HG03575 (cell line): ENCODE data around the gene NDUFA7.
"Not testable (repeated sequence)": the region's sequence is repeated elsewhere in the genome, so short reads cannot be mapped to it uniquely, and the experiment has no call there.

ENCODE experiments used
- ATAC-seq: cut with Tn5 transposase; IDR thresholded peaks from one replicate; pipeline ENCODE4 v1.9.1; 2021; ENCODE audit not compliant: unreplicated experiment, insufficient number of reproducible peaks, low FRiP score; ENCODE audit errors: extremely low read depth

The NDUFA7 gene

DNA sequence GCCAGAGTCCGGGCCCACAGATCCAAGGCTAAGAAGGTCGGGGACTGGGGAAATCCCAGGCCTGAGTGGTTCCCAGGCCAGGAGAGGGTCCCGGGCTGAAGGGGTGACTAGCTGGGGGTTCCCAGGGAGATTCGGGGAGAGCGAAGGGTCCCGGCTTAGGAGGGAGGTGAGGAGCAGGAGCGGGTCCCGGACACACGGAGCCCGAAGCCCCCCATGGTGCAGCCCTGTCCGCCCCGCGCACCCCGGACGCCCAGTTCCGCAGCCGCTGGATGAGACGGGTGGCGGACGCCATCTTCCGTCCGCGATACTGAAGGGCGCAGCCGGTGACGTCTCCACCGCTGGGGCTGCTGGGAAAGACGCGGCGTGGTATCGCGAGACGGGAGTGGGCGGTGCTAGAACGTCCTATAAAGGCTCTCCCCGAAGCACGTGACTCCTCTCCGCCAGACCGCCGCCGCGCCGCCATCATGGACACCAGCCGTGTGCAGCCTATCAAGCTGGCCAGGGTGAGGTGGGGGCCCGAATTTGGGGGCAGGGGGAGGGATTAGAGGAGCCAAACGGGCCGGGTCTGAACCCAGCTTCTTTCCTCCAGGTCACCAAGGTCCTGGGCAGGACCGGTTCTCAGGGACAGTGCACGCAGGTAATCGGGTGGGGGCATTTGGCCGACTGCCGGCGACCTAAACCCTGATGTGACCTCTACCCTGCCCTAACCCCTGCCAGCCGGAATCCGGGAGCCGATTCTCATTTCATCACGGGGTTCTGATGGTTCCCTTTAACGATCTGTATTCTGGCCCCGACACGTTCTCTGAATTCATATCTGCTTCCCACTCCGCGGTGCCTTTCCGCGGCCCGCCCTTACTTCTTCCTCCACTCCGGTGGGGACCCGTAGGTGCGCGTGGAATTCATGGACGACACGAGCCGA lies at the start of gene NDUFA7, which contains the start of gene RPS28:
NDUFA7 (minus strand) TSS at position 309 of the 919 bp plus-strand sequence; CDS start at position 292, 17 bp downstream.
RPS28 (plus strand) TSS at position 430 of the 919 bp plus-strand sequence; CDS start at position 465, 35 bp downstream.
- no peak for ATAC-seq

GRCh38 chr19:8370176-8371010 lies 49.2 kb upstream of the NDUFA7 start:
- no peak for ATAC-seq

DNA sequence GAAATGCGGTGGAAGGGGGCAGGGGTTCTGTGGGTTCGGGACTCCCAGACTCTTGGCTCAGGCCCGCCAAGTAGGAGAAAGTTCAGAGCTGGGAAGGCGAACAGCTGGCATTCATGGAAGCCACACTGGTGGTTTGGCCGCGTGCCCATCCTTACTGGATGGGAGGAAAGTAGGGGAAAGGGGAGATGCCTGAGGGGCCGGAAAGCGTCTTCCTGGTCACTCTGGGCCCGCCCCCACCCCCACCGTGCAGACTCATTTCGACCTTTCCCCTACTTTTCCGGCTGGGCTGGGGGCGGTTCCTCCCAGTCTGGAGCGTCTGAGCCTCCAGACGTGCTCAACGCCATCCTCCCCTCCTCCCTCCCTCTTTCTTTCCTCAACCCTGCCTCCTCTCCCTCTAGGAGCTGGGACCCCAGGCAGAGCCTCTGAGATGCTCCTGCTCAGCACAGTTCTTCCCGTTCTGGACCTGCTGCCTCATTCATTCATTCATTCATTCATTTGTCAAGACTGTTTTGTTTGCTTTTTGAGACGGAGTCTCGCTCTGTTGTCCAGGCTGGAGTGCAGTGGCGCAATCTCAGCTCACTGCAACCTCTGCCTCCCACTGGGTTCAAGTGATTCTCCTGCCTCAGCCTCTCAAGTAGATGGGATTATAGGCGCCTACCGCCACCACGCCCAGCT lies 46.3 kb upstream of the NDUFA7 start:
- ATAC-seq: no peak

DNA sequence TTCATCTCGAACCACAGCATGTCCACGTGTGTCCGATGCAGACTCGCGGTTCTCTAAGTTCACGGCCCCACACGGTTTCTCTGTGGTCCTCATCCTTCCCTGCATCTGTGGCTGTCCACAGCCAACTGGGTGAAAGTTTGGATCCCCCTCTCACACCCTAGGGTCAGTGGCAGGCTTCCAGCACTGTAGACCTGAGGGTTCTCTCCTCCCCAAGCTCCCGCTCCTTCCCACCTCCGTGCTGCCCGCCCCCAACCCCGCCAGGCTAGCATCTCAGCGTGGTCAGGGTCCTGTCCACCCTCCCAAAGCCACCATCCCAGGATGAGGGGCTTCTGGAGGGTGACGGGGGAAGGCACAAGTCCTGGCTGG lies 45.8 kb upstream of the NDUFA7 start:
- no peak for ATAC-seq

- ATAC-seq: no peak
Observed at GRCh38 chr19:8366121-8366581, 45.0 kb upstream of the NDUFA7 start.

DNA sequence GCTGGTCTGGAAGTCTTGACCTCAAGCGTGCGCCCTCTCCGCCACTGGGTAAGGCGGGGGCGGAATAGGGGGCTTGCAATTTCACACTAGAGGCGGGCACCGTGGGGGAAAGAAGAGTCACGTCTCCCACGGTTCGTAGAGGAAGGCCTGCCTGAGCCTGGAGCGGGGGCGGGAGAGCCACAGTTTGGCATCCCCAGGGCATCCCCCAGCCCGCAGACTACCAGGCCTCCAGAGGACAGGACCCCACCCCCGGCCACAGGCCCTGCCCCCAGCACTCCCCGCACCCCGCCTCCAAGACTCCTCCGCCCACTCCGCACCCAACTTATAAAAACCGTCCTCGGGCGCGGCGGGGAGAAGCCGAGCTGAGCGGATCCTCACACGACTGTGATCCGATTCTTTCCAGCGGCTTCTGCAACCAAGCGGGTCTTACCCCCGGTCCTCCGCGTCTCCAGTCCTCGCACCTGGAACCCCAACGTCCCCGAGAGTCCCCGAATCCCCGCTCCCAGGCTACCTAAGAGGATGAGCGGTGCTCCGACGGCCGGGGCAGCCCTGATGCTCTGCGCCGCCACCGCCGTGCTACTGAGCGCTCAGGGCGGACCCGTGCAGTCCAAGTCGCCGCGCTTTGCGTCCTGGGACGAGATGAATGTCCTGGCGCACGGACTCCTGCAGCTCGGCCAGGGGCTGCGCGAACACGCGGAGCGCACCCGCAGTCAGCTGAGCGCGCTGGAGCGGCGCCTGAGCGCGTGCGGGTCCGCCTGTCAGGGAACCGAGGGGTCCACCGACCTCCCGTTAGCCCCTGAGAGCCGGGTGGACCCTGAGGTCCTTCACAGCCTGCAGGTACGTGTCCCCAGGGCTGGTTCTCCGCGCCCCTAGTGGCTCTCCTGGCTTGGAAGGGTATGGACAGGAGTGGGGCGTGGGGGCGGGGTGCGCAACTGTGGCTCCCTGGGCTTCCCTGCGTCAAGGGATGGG lies 42.9 kb upstream of the NDUFA7 start, which contains the start of gene ANGPTL4:
ANGPTL4 (plus strand) TSS at position 353 of the 969 bp plus-strand sequence; CDS start at position 520, 167 bp downstream.
- no peak for ATAC-seq

DNA sequence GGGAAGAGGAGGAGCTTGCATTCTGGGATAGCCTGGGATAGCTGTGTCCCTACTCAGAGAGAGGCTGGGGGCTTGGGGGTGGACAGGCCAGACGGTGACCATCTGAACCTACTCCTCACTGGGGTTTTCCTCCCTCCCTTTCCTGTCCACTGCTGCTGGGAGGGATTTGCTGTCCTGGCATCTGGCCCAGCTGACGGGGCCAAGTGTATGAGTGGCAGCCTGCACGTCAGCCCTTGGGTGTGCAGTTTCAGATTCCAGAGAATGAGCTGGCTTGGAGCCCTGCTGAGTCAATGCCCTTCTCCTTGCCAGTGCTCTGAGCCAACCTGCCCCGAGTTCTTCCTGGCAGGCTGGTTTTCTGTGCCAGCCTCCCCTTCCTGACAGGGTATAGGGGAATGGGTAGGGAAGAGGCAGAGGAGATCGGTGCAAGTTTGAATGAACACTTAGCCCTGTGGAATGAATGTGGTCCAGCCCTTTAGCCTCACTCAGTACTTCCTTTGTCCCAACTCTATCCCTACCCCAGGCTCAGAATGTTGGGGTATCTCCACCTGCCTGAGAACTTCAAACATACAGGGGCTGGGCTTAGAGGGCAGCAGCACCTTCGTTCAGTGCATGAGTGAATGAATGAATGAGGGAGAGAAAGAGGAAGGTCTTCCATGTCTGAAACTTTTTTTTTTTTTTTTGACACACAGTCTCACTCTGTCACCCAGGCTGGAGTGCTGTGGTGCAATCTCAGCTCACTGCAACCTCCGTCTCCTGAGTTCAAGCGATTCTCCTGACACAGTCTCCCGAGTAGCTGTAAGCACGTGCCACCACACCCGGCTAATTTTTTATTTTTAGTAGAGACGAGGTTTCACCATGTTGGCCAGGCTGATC lies 41.0 kb upstream of the NDUFA7 start:
- ATAC-seq: no peak

DNA sequence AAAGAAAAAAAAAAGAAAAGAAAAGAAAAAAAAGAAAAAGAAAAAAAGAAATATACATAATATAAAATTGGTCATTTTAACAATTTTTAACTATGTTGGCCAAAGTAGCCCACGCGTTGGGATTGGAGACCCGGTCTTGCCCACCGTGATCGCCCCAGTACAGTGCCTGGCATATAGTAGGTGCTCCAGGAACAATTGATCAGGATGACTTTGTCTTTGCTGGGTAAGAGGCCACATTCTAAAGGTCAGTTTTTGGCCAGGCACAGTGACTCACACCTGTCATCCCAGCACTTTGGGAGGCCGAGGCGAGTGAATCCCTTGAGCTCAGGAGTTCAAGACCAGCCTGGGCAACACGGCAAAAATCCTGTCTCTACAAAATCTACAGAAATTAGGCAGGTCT lies 39.0 kb upstream of the NDUFA7 start:
- ATAC-seq: no peak

DNA sequence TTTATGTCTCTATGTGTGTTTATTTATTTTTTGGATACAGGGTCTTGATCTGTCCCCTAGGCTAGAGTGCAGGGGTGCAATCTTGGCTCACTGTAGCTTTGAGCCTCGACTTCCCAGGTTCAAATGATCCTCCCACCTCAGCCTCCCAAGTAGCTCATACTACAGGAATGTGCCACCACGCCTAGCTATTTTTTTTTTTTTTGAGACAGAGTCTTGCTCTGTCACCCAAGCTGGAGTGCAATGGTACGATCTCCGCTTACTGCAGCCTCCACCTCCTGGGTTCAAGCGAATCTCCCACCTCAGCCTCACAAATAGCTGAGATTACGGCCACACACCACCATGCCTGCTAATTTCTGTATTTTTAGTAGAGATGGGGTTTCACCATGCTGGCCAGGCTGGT lies 37.8 kb upstream of the NDUFA7 start:
- ATAC-seq: no peak

DNA sequence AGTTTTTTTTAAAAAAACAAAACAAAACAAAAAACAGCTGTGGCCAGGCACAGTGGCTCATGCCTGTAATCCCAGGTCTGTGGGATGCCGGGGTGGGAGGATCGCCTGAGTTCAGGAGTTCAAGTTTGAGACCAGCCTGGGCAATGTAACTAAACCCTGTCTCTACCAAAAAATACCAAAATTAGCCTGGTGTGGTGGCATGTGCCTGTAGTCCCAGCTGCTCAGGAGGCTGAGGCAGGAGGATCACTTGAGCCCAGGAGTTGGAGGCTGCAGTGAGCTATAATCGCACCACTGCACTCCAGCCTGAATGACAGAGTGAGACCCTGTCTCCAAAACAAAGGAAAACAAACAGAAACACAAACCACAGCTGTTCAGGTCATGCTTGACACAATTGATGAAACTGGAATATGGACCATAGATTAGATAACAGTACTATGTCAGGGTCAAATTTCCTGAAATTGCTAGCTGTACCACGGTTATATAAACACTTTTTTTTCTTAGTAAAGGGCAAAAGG lies 35.9 kb upstream of the NDUFA7 start:
- ATAC-seq: no peak

DNA sequence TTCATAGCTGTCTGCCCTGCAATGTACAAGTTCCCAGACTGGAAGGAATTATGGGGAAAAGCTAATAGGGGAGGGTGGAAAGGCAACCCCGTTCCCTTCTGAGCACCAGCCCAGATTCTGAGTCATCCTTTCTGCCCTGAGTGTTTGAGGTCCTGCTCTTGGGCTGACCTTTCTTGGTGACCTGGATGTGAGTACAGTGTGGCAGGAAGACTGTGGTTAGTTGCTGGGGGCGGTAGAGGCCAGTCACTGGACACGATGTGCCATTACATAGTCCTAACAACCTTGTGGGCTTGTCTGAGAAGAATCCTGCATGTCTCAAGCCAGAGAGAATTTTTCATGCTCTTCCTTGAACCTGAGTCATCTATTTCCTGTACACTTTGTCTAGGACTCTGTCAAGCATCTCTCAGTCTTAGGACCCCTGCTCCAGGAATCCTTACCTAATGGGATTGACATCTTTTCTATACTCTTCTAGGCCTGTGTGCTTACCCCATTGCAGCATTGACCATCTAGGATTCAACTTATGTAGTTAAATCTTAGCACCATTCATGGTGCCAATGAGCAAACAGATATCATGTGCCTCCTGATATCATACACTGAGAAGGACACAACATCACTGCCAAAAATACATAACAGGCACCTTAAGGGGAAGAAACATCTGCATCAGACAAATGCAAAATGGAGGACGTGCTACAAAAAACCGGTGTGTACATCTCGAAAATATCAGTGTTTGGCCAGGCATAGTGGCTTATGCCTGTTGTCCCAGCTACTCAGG lies 34.6 kb upstream of the NDUFA7 start:
- no peak for ATAC-seq

- ATAC-seq: not testable (repeated sequence)
Observed at GRCh38 chr19:8352845-8353244, 31.7 kb upstream of the NDUFA7 start.

- ATAC-seq: no peak
Observed at GRCh38 chr19:8352134-8352827, 31.1 kb upstream of the NDUFA7 start.

DNA sequence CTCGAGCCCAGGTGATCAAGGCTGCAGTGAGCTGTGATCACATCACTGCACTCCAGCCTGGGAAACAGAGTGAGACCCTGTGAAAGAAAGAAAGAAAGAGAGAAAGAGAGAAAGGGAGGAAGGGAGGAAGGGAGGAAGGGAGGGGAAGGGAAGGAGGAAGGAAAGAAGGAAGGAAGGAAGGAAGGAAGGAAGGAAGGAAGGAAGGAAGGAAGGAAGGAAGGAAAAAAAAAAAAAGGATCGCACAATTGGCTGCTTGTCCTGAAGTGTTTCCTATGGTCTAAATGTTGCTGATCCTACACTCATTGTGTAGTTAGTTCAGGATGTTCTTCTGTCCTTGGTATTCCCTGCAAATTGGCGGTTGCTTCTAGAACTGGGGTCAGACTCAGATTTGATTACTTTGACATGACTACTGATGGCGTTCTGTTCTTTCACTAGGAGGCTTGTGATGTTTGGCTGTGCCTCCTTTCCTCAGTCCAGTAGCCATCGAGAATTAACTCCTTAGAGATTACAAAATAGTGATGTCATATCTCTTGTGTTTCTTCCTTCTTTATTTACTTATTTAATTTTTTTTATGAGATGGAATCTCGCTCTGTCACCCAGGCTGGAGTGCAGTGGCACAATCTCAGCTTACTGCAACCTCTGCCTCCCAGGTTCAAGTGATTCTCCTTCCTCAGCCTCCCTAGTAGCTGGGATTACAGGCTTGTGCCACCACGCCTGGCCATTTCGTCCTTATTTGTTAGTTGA lies 28.6 kb upstream of the NDUFA7 start:
- not testable (repeated sequence) for ATAC-seq

DNA sequence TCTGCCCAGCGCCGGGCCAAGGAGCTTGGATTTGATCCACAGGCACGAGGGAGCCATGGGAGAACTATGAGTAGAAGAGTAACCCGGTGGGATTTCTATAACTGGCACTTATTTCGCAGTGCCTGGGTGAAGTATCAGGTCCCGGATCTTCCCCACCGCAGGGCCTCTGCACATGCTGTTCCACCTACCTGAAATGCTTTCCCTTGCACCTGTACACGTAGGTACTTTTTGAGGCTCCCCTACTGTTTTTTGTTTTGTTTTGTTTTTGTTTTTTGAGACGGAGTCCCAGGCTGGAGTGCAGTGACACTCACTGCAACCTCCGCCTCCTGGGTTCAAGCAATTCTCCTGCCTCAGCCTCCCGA lies 22.3 kb upstream of the NDUFA7 start:
- no peak for ATAC-seq
